PC-9 (cell line): ENCODE data around the gene ANAPC15.

Experiments used
- CTCF ChIP-seq: fragments of 200-600 bp; sonication (generic); conservative IDR thresholded peaks from 2 replicates; pipeline ENCODE4 v1.6.1; 2017; ENCODE audit warnings: mixed run types, antibody characterized with exemption, mild to moderate bottlenecking, moderate library complexity
- EZH2 ChIP-seq: fragments of 200-600 bp; sonication (generic); IDR thresholded peaks from 2 replicates; pipeline ENCODE4 v1.8.0; 2017; ENCODE audit warnings: antibody characterized with exemption, low read depth

GRCh38 chr11:72125956-72126355 is 13.5 kb upstream of the ANAPC15 start:
- TF ChIP-seq CTCF (no peak), EZH2 (no peak)
